PFSK-1 (cell line): Measurements from ENCODE around the gene SLIT3.

Experiments used
- POLR2AphosphoS5 ChIP-seq: IDR thresholded peaks from 2 replicates; pipeline ENCODE4 v1.6.1; 2012; ENCODE audit warnings: low read depth, mild to moderate bottlenecking, control low read depth, low read length, moderate library complexity
- SIN3A ChIP-seq: IDR thresholded peaks from 2 replicates; pipeline ENCODE4 v1.6.1; 2012; ENCODE audit warnings: mild to moderate bottlenecking, low read length, moderate library complexity, borderline replicate concordance; ENCODE audit not compliant: insufficient read depth
- TAF1 ChIP-seq: IDR thresholded peaks from 2 replicates; pipeline ENCODE4 v1.6.1; 2012; ENCODE audit warnings: low read length, control low read depth, borderline replicate concordance; ENCODE audit not compliant: insufficient read depth
- TF ChIP-seq, protein P1 (sequence below), 2 experiments: IDR thresholded peaks; 2 replicates each; pipeline versions ENCODE4 v1.6.1 to v1.8.0; 2011 to 2012; ENCODE audit warnings: low read depth in 2 of 2, low read length in 2 of 2, control low read depth in 1 of 2, inconsistent platforms in 1 of 2, mild to moderate bottlenecking in 1 of 2, moderate library complexity in 1 of 2; ENCODE audit not compliant: insufficient read depth in 1 of 2

- no peak for TF ChIP-seq POLR2AphosphoS5
- TF ChIP-seq SIN3A, result no peak
- TF ChIP-seq TAF1, result no peak
- TF ChIP-seq, protein P1, sequence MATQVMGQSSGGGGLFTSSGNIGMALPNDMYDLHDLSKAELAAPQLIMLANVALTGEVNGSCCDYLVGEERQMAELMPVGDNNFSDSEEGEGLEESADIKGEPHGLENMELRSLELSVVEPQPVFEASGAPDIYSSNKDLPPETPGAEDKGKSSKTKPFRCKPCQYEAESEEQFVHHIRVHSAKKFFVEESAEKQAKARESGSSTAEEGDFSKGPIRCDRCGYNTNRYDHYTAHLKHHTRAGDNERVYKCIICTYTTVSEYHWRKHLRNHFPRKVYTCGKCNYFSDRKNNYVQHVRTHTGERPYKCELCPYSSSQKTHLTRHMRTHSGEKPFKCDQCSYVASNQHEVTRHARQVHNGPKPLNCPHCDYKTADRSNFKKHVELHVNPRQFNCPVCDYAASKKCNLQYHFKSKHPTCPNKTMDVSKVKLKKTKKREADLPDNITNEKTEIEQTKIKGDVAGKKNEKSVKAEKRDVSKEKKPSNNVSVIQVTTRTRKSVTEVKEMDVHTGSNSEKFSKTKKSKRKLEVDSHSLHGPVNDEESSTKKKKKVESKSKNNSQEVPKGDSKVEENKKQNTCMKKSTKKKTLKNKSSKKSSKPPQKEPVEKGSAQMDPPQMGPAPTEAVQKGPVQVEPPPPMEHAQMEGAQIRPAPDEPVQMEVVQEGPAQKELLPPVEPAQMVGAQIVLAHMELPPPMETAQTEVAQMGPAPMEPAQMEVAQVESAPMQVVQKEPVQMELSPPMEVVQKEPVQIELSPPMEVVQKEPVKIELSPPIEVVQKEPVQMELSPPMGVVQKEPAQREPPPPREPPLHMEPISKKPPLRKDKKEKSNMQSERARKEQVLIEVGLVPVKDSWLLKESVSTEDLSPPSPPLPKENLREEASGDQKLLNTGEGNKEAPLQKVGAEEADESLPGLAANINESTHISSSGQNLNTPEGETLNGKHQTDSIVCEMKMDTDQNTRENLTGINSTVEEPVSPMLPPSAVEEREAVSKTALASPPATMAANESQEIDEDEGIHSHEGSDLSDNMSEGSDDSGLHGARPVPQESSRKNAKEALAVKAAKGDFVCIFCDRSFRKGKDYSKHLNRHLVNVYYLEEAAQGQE (IDR thresholded peaks at IDR 0.05; ENCODE audit: insufficient read depth in 1 of 2, low read depth in 2 of 2, low read length in 2 of 2), result no peak
Measured at GRCh38 chr5:168680395-168680794, 620.5 kb downstream of the SLIT3 start.
